ENCODE measurements around the gene TMEM59L. TPM values are rescaled to one million over a fixed set of nuclear protein-coding genes. Genes with fewer than 3 reads are reported as not detected.

TMEM59L gene
- total RNA-seq, 4 donors from 2014 or later, result 0.96 to 4.0 (median 2.0) TPM

DNA sequence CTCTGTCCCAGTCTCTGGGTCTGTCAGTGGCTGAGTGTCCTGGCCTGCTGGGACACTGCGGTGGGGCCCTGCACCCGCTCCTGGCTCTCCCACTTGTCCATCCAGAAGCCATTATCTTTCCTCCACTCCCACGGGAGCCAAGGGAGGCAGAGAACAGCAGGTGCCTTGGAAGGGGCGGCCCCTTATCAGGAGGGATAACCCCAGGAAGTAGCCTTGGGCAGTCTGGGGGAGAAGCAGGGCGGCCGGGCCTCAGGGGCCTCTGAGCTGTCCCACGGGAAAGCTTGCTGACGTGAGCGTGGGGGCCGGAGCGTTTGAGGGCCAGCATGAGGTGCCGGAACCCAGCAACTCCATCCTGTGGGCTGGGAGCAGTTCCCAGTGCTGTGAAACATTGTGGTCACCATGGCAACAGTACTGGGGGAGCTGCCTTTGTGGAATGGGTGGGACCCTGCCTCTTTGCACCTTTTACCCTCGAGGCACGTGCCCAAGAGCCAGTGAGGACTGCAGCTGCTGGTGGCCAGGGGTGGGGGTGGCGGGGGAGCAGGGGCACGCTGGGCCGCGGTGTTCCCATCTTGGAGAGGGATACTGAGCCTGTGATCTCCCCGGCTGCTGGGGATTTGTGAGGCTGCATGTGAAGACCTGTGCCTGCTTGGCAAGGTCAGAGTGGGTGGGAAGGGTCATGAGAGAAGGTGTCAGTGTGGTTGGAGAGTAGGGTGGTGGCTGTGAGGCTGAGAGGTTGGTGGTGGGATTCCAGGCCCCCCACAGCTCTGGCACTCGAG lies 45.1 kb downstream of the TMEM59L start:
- no peaks in the 10 kb centered on the region for H3K27me3 ChIP-seq
- H3K9me3 ChIP-seq, result no peaks in the 10 kb centered on the region
- no peak overlapping the region for H3K4me3 ChIP-seq
- peaks cover 0 to 84% (median 39%) of the 10 kb centered on the region in 3 donors for H3K4me1 ChIP-seq
- no peak for TF ChIP-seq EP300 (IDR thresholded peaks at IDR 0.05)
- TF ChIP-seq, protein P1, sequence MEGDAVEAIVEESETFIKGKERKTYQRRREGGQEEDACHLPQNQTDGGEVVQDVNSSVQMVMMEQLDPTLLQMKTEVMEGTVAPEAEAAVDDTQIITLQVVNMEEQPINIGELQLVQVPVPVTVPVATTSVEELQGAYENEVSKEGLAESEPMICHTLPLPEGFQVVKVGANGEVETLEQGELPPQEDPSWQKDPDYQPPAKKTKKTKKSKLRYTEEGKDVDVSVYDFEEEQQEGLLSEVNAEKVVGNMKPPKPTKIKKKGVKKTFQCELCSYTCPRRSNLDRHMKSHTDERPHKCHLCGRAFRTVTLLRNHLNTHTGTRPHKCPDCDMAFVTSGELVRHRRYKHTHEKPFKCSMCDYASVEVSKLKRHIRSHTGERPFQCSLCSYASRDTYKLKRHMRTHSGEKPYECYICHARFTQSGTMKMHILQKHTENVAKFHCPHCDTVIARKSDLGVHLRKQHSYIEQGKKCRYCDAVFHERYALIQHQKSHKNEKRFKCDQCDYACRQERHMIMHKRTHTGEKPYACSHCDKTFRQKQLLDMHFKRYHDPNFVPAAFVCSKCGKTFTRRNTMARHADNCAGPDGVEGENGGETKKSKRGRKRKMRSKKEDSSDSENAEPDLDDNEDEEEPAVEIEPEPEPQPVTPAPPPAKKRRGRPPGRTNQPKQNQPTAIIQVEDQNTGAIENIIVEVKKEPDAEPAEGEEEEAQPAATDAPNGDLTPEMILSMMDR (IDR thresholded peaks at IDR 0.05), result no peak
- no peak for TF ChIP-seq POLR2A (IDR thresholded peaks at IDR 0.05)
- TF ChIP-seq POLR2AphosphoS5 (IDR thresholded peaks at IDR 0.05), result peak; percentile 28
- no peaks in the 10 kb centered on the region for H3K36me3 ChIP-seq
- WGBS, 2 donors (ENCODE audit: low coverage in 1 of 2), result 19% methylated on average over 3 of the region's 20 CpGs; no CpG with 5 or more reads in 1 of the 2 donors
- ATAC-seq, result peak; percentile 37
- peak overlapping the region in 3 of 4 donors; percentile 65 to 84 (median 77) for H3K27ac ChIP-seq

DNA sequence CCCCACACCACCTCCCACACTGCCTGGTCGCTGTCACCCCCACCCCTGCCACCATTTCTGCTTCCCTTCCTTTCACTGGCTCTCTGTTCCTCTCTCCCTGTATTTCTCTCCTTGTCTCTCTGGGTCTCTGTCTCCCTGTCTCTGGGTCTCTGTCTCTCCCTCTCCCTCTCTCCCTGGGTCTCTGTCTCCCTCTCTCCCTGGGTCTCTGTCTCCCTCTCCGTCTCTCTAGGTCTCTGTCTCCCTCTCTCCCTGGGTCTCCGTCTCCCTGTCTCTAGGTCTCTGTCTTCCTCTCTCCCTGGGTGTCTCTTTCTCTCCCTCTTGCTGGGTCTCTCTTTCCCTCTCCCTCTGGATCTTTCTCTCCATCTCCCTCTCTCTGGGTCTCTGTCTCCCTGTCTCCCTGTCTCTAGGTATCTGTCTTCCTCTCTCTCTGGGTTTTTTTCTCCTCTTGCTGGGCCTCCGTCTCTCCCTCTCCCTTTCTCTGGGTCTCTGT lies 45.7 kb downstream of the TMEM59L start:
- H3K27ac ChIP-seq, result peak overlapping the region in 3 of 4 donors; percentile 77 to 86 (median 84)
- H3K4me1 ChIP-seq, result peaks cover 0 to 89% (median 44%) of the 10 kb centered on the region in 3 donors
- no peak overlapping the region for H3K4me3 ChIP-seq
- no peak for TF ChIP-seq EP300 (IDR thresholded peaks at IDR 0.05)
- TF ChIP-seq, protein P1 (IDR thresholded peaks at IDR 0.05), result no peak
- TF ChIP-seq POLR2AphosphoS5 (IDR thresholded peaks at IDR 0.05), result no peak
- no peak for TF ChIP-seq POLR2A (IDR thresholded peaks at IDR 0.05)
- ATAC-seq, result no peak
- H3K27me3 ChIP-seq, result no peaks in the 10 kb centered on the region
- no peaks in the 10 kb centered on the region for H3K36me3 ChIP-seq
- H3K9me3 ChIP-seq, result no peaks in the 10 kb centered on the region
- 93% methylated on average over 2 to 4 of the region's 4 CpGs for WGBS, 2 donors (ENCODE audit: low coverage in 1 of 2)

DNA sequence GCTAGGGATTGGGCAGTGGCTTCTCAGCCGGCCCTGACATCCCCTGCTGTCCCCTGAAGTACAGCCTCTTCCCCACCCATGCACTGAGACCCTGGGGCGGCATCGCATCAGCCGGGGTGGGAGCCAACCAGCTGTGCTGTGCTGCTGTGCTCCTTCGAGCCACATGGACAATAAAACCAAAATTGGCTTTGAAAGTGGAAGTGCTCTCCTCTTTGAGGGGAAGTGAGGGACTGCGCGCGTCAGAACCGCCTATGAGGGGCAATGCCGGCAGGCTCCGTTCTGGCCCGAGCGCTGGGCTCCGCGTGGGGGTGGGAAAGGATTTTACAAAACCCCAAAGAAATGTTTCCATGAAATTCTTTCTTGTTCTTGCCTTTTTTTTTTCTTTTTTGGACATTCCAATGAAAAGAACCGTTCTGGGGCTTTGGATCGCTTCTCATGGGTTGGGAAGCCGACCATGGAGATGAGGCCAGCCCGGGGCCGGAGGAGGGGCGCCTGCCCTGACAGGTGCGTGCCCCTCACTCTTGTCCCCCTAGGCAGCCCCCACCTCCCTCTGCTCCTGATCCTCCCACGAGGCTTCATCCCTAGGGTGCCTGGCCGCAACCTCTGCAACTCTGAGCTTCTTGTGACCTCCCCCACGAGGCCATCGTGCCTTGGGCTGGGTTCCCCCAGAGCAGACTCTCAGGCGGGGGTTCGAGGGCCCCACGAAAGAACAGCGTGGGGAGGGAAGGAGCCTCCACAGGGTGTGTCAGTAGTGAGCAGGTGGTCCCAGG lies 46.8 kb downstream of the TMEM59L start:
- H3K36me3 ChIP-seq, result peaks cover 0 to 4% of the 10 kb centered on the region in 2 donors
- H3K4me3 ChIP-seq, result peak overlapping the region in 1 of 2 donors; percentile 16
- peak; percentile 23 for TF ChIP-seq POLR2AphosphoS5 (IDR thresholded peaks at IDR 0.05)
- no peak for TF ChIP-seq POLR2A (IDR thresholded peaks at IDR 0.05)
- TF ChIP-seq EP300 (IDR thresholded peaks at IDR 0.05), result no peak
- ATAC-seq, result peak; percentile 28
- 53 to 57% methylated on average over 11 to 15 of the region's 30 CpGs for WGBS, 2 donors (ENCODE audit: low coverage in 1 of 2)
- H3K27ac ChIP-seq, result peak overlapping the region; percentile 17 to 86 (median 80)
- no peaks in the 10 kb centered on the region for H3K27me3 ChIP-seq
- H3K9me3 ChIP-seq, result no peaks in the 10 kb centered on the region
- peaks cover 0 to 99% (median 52%) of the 10 kb centered on the region in 3 donors for H3K4me1 ChIP-seq

DNA sequence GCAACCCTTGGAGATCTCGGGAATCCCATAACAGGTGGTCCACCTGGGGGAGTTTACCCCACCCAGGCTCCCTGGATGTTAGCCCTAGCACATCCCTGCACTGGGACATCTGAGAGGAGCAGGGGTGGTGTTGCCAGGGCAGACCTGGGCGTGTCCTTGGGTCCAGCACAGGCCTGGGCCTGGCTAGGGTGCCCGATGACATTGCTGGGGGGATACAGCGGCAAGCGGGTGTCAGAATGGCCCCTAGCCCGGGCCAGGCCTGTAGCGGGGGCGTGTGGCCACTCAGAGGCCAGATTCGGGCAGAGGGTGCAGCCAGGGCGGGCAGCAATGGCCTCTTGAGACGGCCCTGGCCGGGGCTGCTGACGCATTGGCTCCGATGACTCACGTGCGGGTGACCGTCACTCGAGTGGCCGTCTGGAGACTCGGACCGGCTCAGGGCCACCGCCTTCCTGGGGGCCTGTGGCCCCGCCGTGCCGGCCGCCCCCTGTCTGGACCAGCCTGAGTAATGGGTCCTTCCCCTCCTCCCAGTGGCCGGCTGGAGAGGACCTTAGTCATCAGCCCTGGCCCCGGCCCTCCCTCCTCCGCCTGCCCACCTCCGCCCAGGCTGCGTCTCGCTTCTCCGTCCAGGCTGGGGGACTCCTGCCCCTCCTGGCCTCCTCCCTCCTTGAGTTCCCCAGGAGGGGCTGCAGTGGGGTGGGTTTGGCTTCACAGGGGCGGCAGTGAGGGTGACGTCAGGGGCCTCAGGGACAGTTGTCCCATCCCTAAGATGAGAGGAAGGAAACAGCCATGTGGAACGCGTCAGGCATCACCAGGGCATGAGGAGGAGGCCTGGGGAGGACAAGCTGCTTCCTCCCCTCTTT lies 47.6 kb downstream of the TMEM59L start:
- peaks cover 0 to 12% of the 10 kb centered on the region in 2 donors for H3K36me3 ChIP-seq
- TF ChIP-seq, protein P1 (IDR thresholded peaks at IDR 0.05), result no peak
- no peak for TF ChIP-seq POLR2A (IDR thresholded peaks at IDR 0.05)
- no peak for TF ChIP-seq EP300 (IDR thresholded peaks at IDR 0.05)
- no peaks in the 10 kb centered on the region for H3K27me3 ChIP-seq
- H3K4me3 ChIP-seq, result peak overlapping the region in 1 of 2 donors; percentile 16
- no peaks in the 10 kb centered on the region for H3K9me3 ChIP-seq
- H3K27ac ChIP-seq, result peak overlapping the region; percentile 17 to 86 (median 80)
- H3K4me1 ChIP-seq, result peaks cover 0 to 100% (median 52%) of the 10 kb centered on the region in 3 donors
- ATAC-seq, result peak; percentile 67
- 61% methylated on average over 4 of the region's 37 CpGs; no CpG with 5 or more reads in 1 of the 2 donors for WGBS, 2 donors (ENCODE audit: low coverage in 1 of 2)
